Measurements from ENCODE around the gene GRIP2.

The GRIP2 gene

DNA sequence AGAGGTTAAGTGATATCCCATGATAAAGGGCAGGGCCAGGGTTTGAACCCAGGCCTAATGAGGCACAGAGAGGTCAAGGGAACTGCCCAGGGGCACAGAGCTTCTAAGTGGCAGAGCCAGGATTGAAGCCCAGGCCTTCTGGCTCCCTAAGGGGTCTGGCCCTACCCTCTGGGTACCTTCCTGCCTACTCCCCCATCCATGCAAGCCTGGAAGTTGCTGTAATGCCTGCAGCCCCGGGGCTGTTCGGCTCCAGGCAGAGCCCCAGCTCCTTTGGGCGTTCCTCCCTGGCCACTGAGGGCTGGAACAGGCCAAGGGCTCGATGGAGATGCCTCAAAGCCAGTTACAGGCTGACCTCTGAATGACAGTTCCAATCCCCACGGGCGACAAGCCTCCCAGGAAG lies 4.5 kb downstream of the GRIP2 start:
- TF ChIP-seq CTCF (IDR thresholded peaks at IDR 0.05; ENCODE audit: extremely low read depth, missing control alignments), result no peak
- no peak for DNase-seq (ENCODE audit: low spot score)

GRCh38 chr3:14534516-14535191 lies 5.5 kb downstream of the GRIP2 start:
- no peak for DNase-seq (ENCODE audit: low spot score)
- no peak for TF ChIP-seq CTCF (IDR thresholded peaks at IDR 0.05; ENCODE audit: extremely low read depth, missing control alignments)

- no peak for DNase-seq (ENCODE audit: low spot score)
- no peak for TF ChIP-seq CTCF (IDR thresholded peaks at IDR 0.05; ENCODE audit: extremely low read depth, missing control alignments)
These were observed 6.6 kb downstream of the GRIP2 start for GRCh38 chr3:14533457-14533958.

DNA sequence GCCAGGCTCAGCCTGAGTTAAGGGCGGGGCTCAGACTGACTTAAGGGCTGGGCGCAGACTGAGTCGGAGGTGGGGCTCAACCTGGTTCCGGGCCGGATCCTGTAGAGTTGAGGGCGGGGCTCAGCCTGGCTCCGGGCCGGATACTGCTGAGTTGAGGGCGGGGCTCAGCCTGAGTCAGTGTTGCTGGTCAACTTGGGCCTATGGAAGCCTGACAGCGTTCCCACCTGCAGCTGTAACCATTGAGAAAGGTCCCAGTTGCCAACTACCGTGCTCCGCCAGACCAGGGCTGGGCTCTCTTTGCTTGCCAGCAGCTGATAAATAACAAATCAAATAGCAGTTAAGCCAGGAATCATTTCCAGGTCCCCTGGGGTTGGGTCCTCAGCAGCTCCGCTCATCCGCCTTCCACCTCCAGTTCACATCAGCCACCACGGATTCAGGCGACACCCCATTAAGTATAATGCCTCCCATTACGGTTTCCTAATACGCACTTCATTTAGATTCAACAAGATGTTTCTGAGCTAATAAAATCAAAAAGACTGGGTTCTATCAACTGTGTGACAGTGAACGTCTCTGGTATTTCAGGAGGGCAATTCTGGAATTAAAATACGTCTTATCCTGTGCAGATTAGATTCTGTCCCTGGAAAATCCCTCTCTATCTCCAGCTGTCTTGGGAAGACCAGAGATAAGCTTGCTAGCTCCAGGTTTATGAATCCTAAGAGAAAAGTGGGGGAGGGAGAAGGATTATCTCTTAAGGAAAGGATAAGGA lies 7.3 kb downstream of the GRIP2 start:
- DNase-seq (ENCODE audit: low spot score), result no peak

GRCh38 chr3:14531856-14532395 lies 8.2 kb downstream of the GRIP2 start:
- DNase-seq (ENCODE audit: low spot score), result no peak

More for the DNA sequence above, 7.3 kb downstream of the GRIP2 start:
- TF ChIP-seq CTCF (IDR thresholded peaks at IDR 0.05; ENCODE audit: extremely low read depth, missing control alignments), result no peak

GRCh38 chr3:14528081-14528480 lies 12.1 kb downstream of the GRIP2 start:
- DNase-seq (ENCODE audit: low spot score), result no peak
- TF ChIP-seq CTCF (IDR thresholded peaks at IDR 0.05; ENCODE audit: extremely low read depth, missing control alignments), result no peak

More at GRCh38 chr3:14531856-14532395, 8.2 kb downstream of the GRIP2 start:
- TF ChIP-seq CTCF (IDR thresholded peaks at IDR 0.05; ENCODE audit: extremely low read depth, missing control alignments), result no peak
